ENCODE data around the gene MPV17L2.

DNA sequence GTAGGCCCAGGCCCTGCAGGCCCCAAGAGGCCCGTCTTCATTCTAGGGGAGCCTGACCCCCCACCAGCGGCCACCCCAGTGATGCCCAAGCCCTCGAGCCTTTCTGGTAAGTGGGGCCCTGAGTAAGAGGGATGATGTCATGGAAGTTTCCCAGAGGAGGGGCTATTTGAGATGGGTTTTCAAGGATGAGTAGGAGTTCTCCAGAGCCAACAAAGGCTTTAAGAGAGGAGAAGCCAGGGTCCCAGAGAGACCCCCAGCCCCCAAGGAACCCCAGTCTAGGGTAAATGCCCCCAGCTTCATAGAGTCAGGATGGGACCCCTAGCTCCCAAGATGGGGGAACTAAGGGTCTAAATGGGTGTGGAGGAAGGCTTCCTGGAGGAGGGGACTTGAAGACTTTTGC is 49.1 kb upstream of the MPV17L2 start:
- TF ChIP-seq, protein P1, sequence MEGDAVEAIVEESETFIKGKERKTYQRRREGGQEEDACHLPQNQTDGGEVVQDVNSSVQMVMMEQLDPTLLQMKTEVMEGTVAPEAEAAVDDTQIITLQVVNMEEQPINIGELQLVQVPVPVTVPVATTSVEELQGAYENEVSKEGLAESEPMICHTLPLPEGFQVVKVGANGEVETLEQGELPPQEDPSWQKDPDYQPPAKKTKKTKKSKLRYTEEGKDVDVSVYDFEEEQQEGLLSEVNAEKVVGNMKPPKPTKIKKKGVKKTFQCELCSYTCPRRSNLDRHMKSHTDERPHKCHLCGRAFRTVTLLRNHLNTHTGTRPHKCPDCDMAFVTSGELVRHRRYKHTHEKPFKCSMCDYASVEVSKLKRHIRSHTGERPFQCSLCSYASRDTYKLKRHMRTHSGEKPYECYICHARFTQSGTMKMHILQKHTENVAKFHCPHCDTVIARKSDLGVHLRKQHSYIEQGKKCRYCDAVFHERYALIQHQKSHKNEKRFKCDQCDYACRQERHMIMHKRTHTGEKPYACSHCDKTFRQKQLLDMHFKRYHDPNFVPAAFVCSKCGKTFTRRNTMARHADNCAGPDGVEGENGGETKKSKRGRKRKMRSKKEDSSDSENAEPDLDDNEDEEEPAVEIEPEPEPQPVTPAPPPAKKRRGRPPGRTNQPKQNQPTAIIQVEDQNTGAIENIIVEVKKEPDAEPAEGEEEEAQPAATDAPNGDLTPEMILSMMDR (IDR thresholded peaks at IDR 0.05) = no peak
- TF ChIP-seq POLR2A (IDR thresholded peaks at IDR 0.05) = no peak

Data from uterus (tissue), 2 donors.